Stimulated activated effector memory CD8-positive, alpha-beta T cell treated with anti-CD3 and anti-CD28 coated beads, Interleukin-12 subunit alpha, Interleukin-12 subunit beta, amount 100 ng/mL, for 72 hours (primary cell): ENCODE measurements around the gene DHRS4L2.
"Not testable (repeated sequence)": the region's sequence is repeated elsewhere in the genome, so short reads cannot be mapped to it uniquely, and the experiment has no call there.

Experiments
- ATAC-seq: fragments of 150-1000 bp; cut with Tn5 transposase; 2 replicates; pipeline ENCODE4 v1.10.0; 2021
- DNase-seq, 2 donors: peaks; one replicate each; pipeline ENCODE4 v3.0.0; 2021 to 2022; ENCODE audit warnings: low spot score in 2 of 2
- H3K27ac Mint-ChIP-seq: one replicate; pipeline ENCODE4 v1.8.0; 2022; ENCODE audit warnings: mild to moderate bottlenecking, mixed read lengths
- H3K36me3 Mint-ChIP-seq: one replicate; pipeline ENCODE4 v1.8.0; 2022; ENCODE audit warnings: mild to moderate bottlenecking, mixed read lengths
- H3K4me1 Mint-ChIP-seq: one replicate; pipeline ENCODE4 v1.8.0; 2022; ENCODE audit warnings: mixed read lengths
- H3K4me3 Mint-ChIP-seq: one replicate; pipeline ENCODE4 v1.8.0; 2022; ENCODE audit warnings: mild to moderate bottlenecking, mixed read lengths
- H3K9me3 Mint-ChIP-seq: one replicate; pipeline ENCODE4 v1.8.0; 2022; ENCODE audit warnings: mixed read lengths

The DHRS4L2 gene

GRCh38 chr14:23988607-23989363, at the start of gene DHRS4L2:
Gene DHRS4L2, plus strand, starts transcription at chr14:23988929. Its CDS starts 19 bp downstream, at chr14:23988948.
- DNase-seq: peak; percentile 66 to 84
- H3K9me3 Mint-ChIP-seq: not testable (repeated sequence)
- peak; percentile 96 for ATAC-seq

GRCh38 chr14:23939607-23940326, 49.0 kb upstream of the DHRS4L2 start:
- no peak overlapping the region for H3K4me3 Mint-ChIP-seq
- ATAC-seq (no peak), DNase-seq (no peak)
- H3K4me1 Mint-ChIP-seq: peaks cover 12% of the 10 kb centered on the region
- H3K36me3 Mint-ChIP-seq: no peaks in the 10 kb centered on the region
- no peak overlapping the region for H3K27ac Mint-ChIP-seq
- no peaks in the 10 kb centered on the region for H3K9me3 Mint-ChIP-seq

More at GRCh38 chr14:23988607-23989363, at the start of gene DHRS4L2:
- Mint-ChIP-seq H3K4me1 (peaks cover 24% of the 10 kb centered on the region), H3K27ac (peak within 1 kb of the TSS; percentile 91), H3K4me3 (peak within 1 kb of the TSS; percentile 83)
- H3K36me3 Mint-ChIP-seq: not testable (repeated sequence)

GRCh38 chr14:23941230-23941629, 47.5 kb upstream of the DHRS4L2 start:
- Mint-ChIP-seq H3K4me3 (no peak overlapping the region), H3K36me3 (no peaks in the 10 kb centered on the region), H3K27ac (peak overlapping the region; percentile 11), H3K4me1 (peaks cover 21% of the 10 kb centered on the region), H3K9me3 (no peaks in the 10 kb centered on the region)
- ATAC-seq: no peak
- no peak for DNase-seq

GRCh38 chr14:23941669-23942068, 47.1 kb upstream of the DHRS4L2 start:
- peaks cover 26% of the 10 kb centered on the region for H3K4me1 Mint-ChIP-seq
- ATAC-seq (no peak), DNase-seq (no peak)
- H3K4me3 Mint-ChIP-seq: no peak overlapping the region
- H3K9me3 Mint-ChIP-seq: no peaks in the 10 kb centered on the region
- no peaks in the 10 kb centered on the region for H3K36me3 Mint-ChIP-seq
- no peak overlapping the region for H3K27ac Mint-ChIP-seq

GRCh38 chr14:23942587-23942986, 46.1 kb upstream of the DHRS4L2 start:
- no peak overlapping the region for H3K4me3 Mint-ChIP-seq
- H3K36me3 Mint-ChIP-seq: no peaks in the 10 kb centered on the region
- H3K9me3 Mint-ChIP-seq: no peaks in the 10 kb centered on the region
- no peak overlapping the region for H3K27ac Mint-ChIP-seq
- DNase-seq: no peak
- no peak for ATAC-seq
- H3K4me1 Mint-ChIP-seq: peaks cover 31% of the 10 kb centered on the region

- H3K9me3 Mint-ChIP-seq, ATAC-seq, H3K36me3 Mint-ChIP-seq, H3K4me3 Mint-ChIP-seq, DNase-seq, H3K27ac Mint-ChIP-seq: not testable (repeated sequence)
- H3K4me1 Mint-ChIP-seq: peaks cover 41% of the 10 kb centered on the region
These were observed 39.7 kb upstream of the DHRS4L2 start for GRCh38 chr14:23949069-23949468.

- DNase-seq (no peak), ATAC-seq (no peak)
- Mint-ChIP-seq H3K4me3 (no peak overlapping the region), H3K27ac (no peak overlapping the region), H3K36me3 (peaks cover 9% of the 10 kb centered on the region), H3K9me3 (no peaks in the 10 kb centered on the region), H3K4me1 (peaks cover 46% of the 10 kb centered on the region)
These were observed 38.2 kb upstream of the DHRS4L2 start for GRCh38 chr14:23950411-23951135.

- ATAC-seq, H3K9me3 Mint-ChIP-seq, DNase-seq, H3K27ac Mint-ChIP-seq, H3K4me3 Mint-ChIP-seq: not testable (repeated sequence)
- Mint-ChIP-seq H3K36me3 (peaks cover 14% of the 10 kb centered on the region), H3K4me1 (peaks cover 41% of the 10 kb centered on the region)
These were observed 37.6 kb upstream of the DHRS4L2 start for GRCh38 chr14:23951136-23951466.

GRCh38 chr14:23951590-23952201, 37.0 kb upstream of the DHRS4L2 start:
- no peaks in the 10 kb centered on the region for H3K9me3 Mint-ChIP-seq
- DNase-seq (no peak), ATAC-seq (no peak)
- H3K4me3 Mint-ChIP-seq: no peak overlapping the region
- H3K27ac Mint-ChIP-seq: no peak overlapping the region
- peaks cover 35% of the 10 kb centered on the region for H3K4me1 Mint-ChIP-seq
- H3K36me3 Mint-ChIP-seq: peaks cover 18% of the 10 kb centered on the region

GRCh38 chr14:23953116-23953463, 35.6 kb upstream of the DHRS4L2 start:
- H3K27ac Mint-ChIP-seq: peak overlapping the region; percentile 92
- peak overlapping the region; percentile 93 for H3K4me3 Mint-ChIP-seq
- ATAC-seq, DNase-seq, H3K9me3 Mint-ChIP-seq: not testable (repeated sequence)
- H3K36me3 Mint-ChIP-seq: peaks cover 18% of the 10 kb centered on the region
- H3K4me1 Mint-ChIP-seq: peaks cover 30% of the 10 kb centered on the region

GRCh38 chr14:23953464-23954278, 35.1 kb upstream of the DHRS4L2 start, which contains the start of gene DHRS4:
Gene DHRS4, plus strand, starts transcription at chr14:23953770. Its CDS starts 19 bp downstream, at chr14:23953789.
- Mint-ChIP-seq H3K36me3 (peaks cover 18% of the 10 kb centered on the region), H3K4me3 (peak within 1 kb of the TSS; percentile 93), H3K27ac (peak within 1 kb of the TSS; percentile 92), H3K9me3 (no peaks in the 10 kb centered on the region), H3K4me1 (peaks cover 30% of the 10 kb centered on the region)
- DNase-seq (peak; percentile 68 to 89), ATAC-seq (peak; percentile 99)

GRCh38 chr14:23954279-23954614, 34.5 kb upstream of the DHRS4L2 start:
- not testable (repeated sequence) for H3K9me3 Mint-ChIP-seq, DNase-seq
- ATAC-seq: peak; percentile 8
- H3K27ac Mint-ChIP-seq: peak overlapping the region; percentile 92
- peaks cover 18% of the 10 kb centered on the region for H3K36me3 Mint-ChIP-seq
- peaks cover 30% of the 10 kb centered on the region for H3K4me1 Mint-ChIP-seq
- H3K4me3 Mint-ChIP-seq: peak overlapping the region; percentile 93

- H3K27ac Mint-ChIP-seq, DNase-seq, H3K9me3 Mint-ChIP-seq, ATAC-seq: not testable (repeated sequence)
- H3K4me1 Mint-ChIP-seq: peaks cover 30% of the 10 kb centered on the region
- peaks cover 18% of the 10 kb centered on the region for H3K36me3 Mint-ChIP-seq
- H3K4me3 Mint-ChIP-seq: peak overlapping the region; percentile 93
These were observed 33.8 kb upstream of the DHRS4L2 start for GRCh38 chr14:23954965-23955364.

- not testable (repeated sequence) for H3K4me3 Mint-ChIP-seq, DNase-seq, ATAC-seq, H3K27ac Mint-ChIP-seq, H3K9me3 Mint-ChIP-seq
- Mint-ChIP-seq H3K36me3 (peaks cover 18% of the 10 kb centered on the region), H3K4me1 (peaks cover 30% of the 10 kb centered on the region)
These were observed 32.9 kb upstream of the DHRS4L2 start for GRCh38 chr14:23955811-23956210.
